NCI-H2196 treated with DMSO at 0.1 percent for 48 hours (cell line): ENCODE measurements around the gene SLC16A10.
"Not testable (repeated sequence)": the region's sequence is repeated elsewhere in the genome, so short reads cannot be mapped to it uniquely, and the experiment has no call there.

ENCODE experiments used
- DNase-seq: peaks from one replicate; lab custom pipeline; 2025; ENCODE audit not compliant: unreplicated experiment; lab: John Stamatoyannopoulos, UW

Gene SLC16A10

DNA sequence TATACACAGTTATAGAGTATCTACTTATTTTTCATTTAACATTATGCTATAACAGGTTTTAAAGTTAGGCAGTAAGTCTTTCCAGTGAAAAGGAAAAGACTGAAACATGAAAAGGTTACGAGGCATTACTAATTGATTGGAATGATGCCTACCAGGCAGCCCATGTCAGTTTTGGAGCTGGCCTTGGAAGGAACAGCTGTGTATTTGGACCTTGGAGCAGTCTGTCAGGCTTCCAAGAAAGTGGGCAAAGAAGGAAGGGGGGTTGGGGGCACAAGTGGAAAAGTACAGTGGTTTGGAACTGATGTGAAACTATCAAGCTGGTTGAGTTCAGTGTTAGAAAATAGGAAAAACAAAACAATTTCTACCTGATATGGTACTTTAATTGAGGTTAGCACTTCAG lies 41.7 kb downstream of the SLC16A10 start:
- DNase-seq, result no peak

DNA sequence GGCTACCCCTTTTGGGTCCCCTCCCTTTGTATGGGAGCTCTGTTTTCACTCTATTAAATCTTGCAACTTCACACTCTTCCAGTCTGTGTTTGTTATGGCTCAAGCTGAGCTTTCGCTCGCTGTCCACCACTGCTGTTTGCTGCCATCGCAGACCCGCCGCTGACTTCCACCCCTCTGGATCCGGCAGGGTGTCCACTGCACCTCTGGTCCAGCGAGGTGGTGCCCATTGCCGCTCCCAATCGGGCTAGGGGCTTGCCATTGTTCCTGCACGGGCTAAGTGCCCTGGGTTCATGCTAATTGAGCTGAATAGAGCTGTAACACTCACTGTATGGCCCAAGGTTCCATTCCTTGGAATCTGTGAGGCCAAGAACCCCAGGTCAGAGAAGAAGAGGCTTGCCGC lies 43.7 kb downstream of the SLC16A10 start:
- DNase-seq, result not testable (repeated sequence)

DNA sequence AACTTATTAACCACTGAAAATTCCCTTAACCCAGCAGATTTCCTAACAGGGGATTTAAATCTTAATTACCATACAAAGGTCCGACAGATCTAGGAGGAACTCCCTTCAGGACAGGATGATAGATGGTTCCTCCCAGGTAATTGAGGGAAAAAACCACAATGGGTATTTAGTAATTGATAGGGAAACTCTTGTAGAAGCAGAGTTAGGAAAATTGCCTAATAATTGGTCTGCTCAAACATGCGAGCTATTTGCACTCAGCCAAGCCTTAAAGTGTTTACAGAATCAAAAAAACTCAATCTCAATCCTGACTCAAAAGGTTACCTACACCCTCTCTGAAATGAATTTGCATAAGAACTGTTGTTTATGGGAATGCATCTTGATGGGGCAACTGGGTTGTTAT lies 45.4 kb downstream of the SLC16A10 start:
- not testable (repeated sequence) for DNase-seq

DNA sequence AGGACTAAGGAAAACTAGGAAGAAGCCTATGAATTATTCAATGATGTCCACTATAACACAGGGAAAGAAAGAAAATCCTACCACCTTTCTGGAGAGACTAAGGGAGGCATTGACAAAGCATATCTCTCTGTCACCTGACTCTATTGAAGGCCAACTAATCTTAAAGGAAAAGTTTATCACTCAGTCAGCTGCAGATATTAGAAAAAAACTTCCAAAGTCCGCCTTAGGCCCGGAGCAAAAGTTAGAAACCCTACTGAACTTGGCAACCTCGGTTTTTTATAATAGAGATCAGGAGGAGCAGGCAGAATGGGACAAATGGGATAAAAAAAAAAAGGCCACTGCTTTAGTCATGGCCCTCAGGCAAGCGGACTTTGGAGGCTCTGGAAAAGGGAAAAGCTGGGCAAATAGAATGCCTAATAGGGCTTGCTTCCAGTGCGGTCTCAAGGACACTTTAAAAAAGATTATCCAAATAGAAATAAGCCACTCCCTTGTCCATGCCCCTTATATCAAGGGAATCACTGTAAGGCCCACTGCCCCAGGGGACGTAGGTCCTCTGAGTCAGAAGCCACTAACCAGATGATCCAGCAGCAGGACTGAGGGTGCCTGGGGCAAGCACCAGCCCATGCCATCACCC lies 47.0 kb downstream of the SLC16A10 start:
- DNase-seq, result not testable (repeated sequence)

DNA sequence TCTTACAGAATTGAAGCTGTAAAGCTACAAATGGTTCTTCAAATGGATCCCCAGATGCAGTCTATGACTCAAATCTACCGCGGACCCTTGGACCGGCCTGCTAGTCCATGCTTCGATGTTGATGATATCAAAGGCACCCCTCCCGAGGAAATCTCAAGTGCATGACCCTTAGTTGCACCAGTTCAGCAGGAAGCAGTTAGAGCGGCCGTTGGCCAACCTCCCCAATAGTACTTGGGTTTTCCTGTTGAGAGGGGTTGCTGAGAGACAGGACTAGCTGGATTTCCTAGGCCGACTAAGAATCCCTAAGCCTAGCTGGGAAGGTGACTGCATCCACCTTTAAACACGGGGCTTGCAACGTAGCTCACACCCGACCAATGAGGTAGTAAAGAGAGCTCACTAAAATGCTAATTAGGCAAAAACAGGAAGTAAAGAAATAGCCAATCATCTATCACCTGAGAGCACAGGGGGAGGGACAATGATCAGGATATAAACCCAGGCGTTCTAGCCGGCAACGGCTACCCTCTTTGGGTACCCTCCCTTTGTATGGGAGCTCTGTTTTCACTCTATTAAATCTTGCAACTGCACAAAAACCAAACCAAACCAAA lies 50.3 kb downstream of the SLC16A10 start:
- not testable (repeated sequence) for DNase-seq

DNA sequence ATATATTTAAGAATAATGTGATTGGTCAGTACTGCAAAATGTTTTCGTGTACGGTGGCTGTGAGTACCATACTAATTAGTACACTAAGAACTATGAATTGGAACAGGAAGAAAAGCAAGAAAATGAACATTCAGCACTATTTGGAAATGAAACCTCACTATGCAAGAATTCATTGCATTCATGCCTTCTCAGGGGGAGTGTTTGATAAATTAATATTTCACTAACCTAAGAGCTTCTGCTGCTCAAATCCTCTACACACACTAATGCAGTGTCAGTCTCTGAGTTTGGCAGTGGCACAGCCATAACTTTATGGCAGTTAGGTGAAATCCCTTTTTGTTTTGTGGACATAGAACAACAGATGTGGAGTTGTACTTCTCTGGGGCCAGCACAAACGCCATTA lies 60.1 kb downstream of the SLC16A10 start:
- DNase-seq, result no peak

DNA sequence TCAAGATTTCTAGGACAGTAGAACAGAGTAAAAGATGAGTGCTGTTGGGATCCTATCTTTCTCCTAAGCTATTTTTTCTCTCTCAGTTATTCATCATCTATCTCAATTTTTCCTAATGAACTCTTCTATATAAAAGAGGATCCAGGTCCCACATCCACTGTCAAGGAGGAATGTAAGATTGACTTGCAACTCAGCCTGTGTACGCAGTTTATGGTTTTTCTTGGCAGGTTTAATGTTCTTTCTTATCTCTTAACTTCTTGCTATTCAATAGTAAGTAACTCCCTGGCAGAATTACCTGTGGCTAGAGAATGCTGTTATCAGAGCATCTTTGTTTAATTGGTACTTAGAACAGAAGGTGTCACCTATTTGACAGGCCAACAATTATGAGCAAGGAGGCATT lies 60.8 kb downstream of the SLC16A10 start:
- DNase-seq, result no peak

DNA sequence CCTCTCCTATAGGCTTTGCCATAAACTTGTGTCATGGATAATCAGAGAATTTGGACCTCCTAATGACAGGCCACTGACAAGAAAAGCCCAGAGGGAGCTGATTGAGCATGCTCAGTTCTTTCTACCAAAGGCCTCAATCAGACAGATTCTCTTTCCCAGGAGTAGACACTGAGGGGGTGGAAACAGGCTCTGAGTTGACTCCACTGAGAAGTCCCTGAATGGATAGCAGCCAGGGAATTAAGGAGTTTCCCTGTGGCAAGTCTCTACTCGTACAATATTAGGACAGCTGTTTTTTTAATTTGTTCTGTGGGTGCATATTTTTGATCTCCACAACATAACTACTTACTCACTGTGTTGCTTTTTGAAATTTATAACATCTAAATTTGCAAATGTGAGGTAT lies 63.3 kb downstream of the SLC16A10 start:
- no peak for DNase-seq

DNA sequence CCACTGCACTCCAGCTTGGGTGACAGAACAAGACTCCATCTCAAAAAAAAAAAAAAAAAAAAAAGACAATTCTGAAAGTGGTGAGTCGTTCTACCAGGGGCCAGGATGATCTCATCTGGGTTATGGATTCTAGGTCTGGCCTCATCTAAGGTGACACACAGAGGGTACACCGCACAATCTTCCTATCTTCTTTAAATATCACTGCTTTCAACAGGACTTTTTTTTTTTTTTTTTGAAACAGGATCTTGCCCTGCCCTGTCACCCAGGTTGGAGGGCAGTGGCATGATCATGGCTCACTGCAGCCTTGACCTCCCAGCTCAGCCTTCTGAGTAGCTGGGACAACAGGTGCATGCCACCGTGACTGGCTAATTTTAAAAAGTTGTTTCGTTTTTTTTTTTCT lies 67.7 kb downstream of the SLC16A10 start:
- no peak for DNase-seq

DNA sequence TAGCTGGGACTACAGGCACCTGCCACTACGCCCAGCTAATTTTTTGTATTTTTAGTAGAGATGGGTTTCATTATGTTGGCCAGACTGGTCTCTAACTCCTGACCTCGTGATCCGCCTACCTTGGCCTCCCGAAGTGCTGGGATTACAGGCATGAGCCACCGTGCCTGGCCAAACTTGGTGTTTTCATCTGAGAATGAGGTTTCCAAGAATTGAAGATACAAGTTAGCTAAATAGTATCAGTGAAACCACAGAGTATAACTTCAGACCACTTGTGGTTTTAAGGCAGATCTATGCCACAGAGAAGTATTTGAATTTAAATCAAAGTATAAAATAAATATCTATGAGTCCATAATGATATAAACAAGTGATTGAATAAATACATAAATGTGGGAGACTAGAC lies 70.1 kb downstream of the SLC16A10 start:
- DNase-seq, result no peak

DNA sequence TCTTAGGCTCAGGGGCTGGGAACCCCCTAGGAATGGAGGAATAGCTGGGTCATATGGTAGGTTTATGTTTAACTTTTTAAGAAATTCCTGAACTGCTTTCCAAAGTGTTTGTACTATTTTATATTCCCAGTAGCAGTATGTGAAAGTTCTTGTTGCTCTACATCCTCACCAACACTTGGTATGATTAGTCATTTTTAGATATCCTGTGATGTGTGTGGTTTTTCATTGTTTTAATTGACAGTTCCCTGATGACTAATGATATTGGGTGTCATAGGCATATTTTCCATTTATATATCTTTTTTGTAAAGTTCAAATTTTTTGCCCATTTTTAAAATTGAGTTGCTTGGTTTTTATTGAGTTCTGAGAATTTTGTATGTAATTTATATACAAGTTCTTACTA lies 72.3 kb downstream of the SLC16A10 start:
- no peak for DNase-seq

DNA sequence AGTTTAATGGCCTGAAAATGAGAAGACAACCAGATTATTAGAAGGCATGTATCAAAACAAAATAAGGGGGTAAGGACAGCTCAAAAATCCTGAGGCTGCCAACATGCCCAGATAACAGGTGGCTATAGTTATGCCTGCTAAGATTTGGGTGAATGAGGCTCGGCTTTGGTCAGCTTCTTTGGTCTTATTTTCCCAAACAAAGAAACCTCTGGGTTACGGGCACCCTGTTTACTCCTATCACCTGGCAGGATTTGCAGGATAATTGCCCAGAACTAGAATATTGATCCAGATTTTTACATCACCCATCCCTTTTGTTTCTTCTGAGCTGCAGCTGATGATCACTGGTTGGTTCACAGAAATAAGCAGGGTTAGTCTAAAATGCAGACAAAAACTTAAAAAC lies 74.3 kb downstream of the SLC16A10 start:
- DNase-seq, result no peak

DNA sequence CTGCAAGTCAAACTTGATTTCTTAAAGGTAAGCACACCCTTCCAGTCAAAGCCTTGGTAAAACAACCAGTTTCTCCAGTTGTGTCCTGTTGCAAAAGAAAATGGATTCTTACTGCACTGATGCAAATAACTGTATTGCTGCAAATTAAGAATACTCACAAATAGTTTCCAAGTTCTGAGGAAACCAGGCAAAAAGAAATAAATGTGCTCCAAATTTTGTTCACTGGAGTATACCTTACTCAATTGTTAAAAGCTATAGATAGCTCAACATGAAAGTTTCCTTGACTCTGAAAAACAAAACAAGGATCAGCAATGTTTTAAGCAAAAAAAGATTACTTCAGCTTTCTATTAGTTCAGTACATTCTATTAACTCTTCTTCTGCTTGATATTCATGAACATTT lies 75.2 kb downstream of the SLC16A10 start:
- no peak for DNase-seq

DNA sequence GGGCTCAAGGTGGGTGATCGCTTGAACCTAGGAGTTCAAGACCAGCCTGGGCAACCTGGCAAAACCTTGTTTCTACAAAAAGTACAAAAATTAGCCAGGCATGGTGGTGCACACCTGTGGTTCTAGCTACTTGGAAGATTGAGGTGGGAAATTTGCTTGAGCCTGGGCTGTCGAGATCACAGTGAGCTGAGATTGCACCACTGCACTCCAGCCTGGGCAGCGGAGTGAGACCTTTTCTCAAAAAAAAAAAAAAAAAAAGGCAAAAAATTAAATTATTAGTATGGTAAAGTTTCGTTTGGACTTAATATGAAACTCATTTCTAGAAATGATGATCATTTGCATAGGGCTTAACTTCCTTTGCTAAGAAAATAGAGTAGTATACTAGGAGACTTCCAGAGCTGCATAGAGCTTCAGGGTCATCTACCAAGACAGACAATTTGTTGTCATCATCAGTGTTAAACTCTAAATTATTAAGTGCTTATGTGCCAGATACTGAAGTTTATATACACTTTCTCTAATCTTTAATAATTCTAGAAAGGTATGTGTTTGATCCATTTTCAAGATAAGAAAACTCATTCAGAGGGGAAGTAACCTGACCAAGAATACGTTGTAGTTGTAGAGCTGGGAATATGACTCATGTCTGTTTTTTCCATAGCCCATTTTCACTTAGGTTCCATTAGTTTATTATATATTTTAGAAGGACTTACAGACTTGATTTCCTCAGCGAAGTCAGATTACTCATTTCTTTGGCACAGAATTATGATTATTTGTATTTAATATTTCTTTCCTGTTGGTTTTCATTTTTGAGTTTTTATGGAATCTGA lies 84.5 kb downstream of the SLC16A10 start:
- DNase-seq, result no peak

DNA sequence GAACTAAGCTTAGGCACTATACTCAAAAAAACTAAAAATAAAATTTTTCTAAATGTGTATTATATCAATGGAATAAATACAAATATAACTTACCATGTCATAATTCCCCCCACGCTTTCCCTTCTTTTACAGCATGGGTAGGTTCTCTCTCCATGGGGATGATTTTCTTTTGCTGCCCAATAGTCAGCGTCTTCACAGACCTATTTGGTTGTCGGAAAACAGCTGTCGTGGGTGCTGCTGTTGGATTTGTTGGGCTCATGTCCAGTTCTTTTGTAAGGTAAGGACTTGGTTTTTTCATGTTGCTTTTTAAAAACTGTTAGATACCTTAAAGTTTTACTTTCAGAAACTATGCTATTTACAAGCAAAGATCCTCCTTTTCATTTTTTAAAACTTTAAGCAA lies 85.3 kb downstream of the SLC16A10 start:
- no peak for DNase-seq

DNA sequence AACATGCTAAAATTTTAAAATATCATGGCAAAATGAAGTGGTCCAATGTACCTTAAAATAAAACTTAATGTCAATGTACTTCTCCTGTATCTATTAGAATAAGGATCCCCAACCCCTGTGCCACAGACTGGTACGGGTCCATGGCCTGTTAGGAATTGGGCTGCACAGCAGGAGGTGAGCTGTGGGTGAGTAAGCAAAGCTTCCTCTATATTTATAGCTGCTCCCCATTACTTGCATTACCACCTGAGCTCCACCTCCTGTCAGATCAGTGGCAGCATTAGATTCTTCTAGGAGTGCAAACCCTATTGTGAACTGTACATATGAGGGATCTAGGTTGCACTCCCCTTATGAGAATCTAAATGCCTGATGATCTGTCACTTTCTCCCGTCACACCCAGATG lies 86.0 kb downstream of the SLC16A10 start:
- DNase-seq, result no peak

DNA sequence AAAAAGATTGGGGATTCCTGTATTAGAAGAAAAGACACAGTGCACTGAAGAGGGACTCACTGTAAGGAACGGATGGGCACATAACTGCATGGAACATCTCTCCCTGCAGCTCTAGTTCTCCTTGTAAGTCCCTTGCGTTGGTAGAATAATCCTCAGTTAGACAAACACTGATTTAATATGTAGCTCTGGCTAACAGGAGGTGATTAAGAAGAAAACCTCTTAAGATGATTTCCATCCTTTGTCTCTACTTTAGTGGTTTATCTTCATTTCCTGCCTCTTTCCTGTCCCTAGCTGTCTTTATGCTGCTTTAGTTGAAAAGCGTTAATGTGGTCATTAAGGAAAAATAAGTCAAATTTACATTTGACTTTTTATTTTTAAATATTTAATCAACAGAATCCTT lies 86.6 kb downstream of the SLC16A10 start:
- no peak for DNase-seq

DNA sequence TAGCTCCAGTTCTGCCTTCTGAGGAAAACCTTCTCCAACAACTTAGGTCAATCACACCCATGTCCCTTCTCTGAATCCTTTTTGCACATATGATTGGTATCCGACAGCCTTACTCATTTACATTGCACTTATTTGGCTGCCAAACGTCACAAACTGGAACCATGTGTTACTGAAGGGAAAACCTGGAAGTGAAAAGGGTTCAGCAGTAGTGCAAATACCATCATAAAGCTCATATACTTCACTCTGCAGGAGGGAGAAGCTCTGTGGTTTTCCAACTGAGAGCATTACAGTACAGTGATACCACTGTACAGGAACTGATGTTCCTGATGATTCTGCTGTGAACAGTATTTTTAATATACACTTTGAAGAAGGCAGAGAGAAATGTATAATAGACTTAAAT lies 87.8 kb downstream of the SLC16A10 start:
- no peak for DNase-seq

DNA sequence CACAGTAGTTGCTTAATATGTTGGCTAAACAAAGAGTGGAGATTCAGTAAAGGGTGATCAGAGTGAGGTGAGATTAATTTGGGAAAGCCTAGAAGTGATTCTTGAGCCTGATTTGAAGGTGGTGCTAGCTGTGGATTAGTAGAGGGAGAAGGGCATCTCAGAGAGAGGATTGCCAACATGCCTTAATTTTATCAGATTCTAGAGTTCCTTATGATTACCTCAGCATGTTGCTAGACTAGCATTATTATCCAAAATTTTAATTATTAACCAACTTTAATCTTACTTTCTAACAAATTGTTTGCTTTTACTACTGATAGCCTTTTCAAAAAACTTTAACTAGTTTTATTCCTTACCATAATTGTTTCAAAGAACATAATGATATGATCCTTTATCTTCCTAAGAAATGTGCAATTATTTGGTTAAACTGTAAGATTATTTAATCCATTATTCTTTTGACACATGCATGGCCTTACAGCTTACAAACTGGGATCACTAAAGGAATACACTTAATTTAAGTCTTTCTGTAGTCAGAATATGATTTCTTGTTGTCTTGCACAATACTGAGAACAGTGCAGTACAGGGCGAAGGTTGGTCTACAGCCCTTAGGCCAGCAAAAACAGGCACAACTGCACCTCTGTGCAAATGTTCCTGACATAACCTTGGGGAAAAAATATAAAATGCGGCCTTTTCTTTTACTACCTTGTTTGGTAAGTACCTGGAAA lies 88.9 kb downstream of the SLC16A10 start:
- DNase-seq, result no peak

DNA sequence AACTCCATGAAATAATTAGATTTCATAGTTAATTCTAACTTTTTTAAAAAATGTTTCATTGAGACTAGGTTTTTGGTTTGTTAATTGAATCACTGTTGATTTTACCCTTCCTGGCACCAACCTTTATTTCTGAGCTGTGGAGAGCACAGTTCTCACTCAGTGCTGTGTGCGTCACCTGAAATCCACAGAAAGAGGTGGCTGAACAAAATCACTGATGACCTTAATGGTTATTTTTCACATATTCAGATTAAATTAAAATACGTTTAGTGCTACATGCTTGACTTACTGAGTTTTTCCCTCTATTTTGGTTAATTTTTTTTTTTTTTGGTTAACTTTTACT lies 89.4 kb downstream of the SLC16A10 start:
- no peak for DNase-seq

DNA sequence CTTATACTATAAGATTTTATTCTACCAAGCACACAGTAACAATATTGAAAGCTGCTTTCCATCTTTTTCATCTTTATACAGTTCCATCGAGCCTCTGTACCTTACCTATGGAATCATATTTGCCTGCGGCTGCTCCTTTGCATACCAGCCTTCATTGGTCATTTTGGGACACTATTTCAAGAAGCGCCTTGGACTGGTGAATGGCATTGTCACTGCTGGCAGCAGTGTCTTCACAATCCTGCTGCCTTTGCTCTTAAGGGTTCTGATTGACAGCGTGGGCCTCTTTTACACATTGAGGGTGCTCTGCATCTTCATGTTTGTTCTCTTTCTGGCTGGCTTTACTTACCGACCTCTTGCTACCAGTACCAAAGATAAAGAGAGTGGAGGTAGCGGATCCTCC lies 89.8 kb downstream of the SLC16A10 start:
- DNase-seq, result no peak
